Ramos (cell line): ENCODE measurements around the gene TEPSIN.

Experiments used
- in situ Hi-C: fragments of 300-500 bp; cut with MboI; formaldehyde crosslinking; loops from one replicate; pipeline ENCODE4 v1.14.3; 2022; ENCODE audit warnings: low sequenced_read_pairs; ENCODE audit not compliant: unreplicated experiment

The TEPSIN gene

GRCh38 chr17:81272616-81273015 is 33.8 kb upstream of the TEPSIN start:
- in situ Hi-C loops: loop anchor here (25.0 kb wide), 1 partner anchor 90 kb away; no protein-coding TSS in a partner anchor

- in situ Hi-C loops: loop anchor here (25.0 kb wide), 1 partner anchor 91 kb away; no protein-coding TSS in a partner anchor
These were observed 32.4 kb upstream of the TEPSIN start for GRCh38 chr17:81271226-81271625.

- in situ Hi-C loops: loop anchor here (25.0 kb wide), 1 partner anchor 92 kb away; no protein-coding TSS in a partner anchor
These were observed 31.4 kb upstream of the TEPSIN start for GRCh38 chr17:81270279-81270678.

- in situ Hi-C loops: loop anchor here (25.0 kb wide), 1 partner anchor 95 kb away; no protein-coding TSS in a partner anchor
These were observed 28.7 kb upstream of the TEPSIN start for GRCh38 chr17:81267390-81268067.

- in situ Hi-C loops: loop anchor here (25.0 kb wide), 1 partner anchor 97 kb away; no protein-coding TSS in a partner anchor
These were observed 26.7 kb upstream of the TEPSIN start for GRCh38 chr17:81265576-81265975.

- in situ Hi-C loops: loop anchor here (25.0 kb wide), 1 partner anchor 98 kb away; no protein-coding TSS in a partner anchor
These were observed 25.8 kb upstream of the TEPSIN start for GRCh38 chr17:81264640-81265039.

GRCh38 chr17:81263371-81264181 is 24.7 kb upstream of the TEPSIN start:
- in situ Hi-C loops: loop anchor here (25.0 kb wide), 1 partner anchor 99 kb away; no protein-coding TSS in a partner anchor

- in situ Hi-C loops: loop anchor here (25.0 kb wide), 1 partner anchor 101 kb away; no protein-coding TSS in a partner anchor
These were observed 22.9 kb upstream of the TEPSIN start for GRCh38 chr17:81261582-81262336.

GRCh38 chr17:81261096-81261495 is 22.2 kb upstream of the TEPSIN start:
- in situ Hi-C loops: loop anchor here (25.0 kb wide), 1 partner anchor 101 kb away; no protein-coding TSS in a partner anchor

GRCh38 chr17:81260641-81261040 is 21.8 kb upstream of the TEPSIN start:
- in situ Hi-C loops: loop anchor here (25.0 kb wide), 1 partner anchor 102 kb away; no protein-coding TSS in a partner anchor

GRCh38 chr17:81260171-81260570 is 21.3 kb upstream of the TEPSIN start:
- in situ Hi-C loops: loop anchor here (25.0 kb wide), 1 partner anchor 102 kb away; no protein-coding TSS in a partner anchor

- in situ Hi-C loops: loop anchor here (5.0 to 25.0 kb wide), 3 partner anchors 103 to 346 kb away; no protein-coding TSS in a partner anchor
These were observed 20.3 kb upstream of the TEPSIN start for GRCh38 chr17:81259058-81259605.

GRCh38 chr17:81258292-81258691 is 19.4 kb upstream of the TEPSIN start:
- in situ Hi-C loops: loop anchor here (5.0 to 25.0 kb wide), 3 partner anchors 104 to 347 kb away; no protein-coding TSS in a partner anchor

- in situ Hi-C loops: loop anchor here (5.0 to 25.0 kb wide), 3 partner anchors 105 to 347 kb away; no protein-coding TSS in a partner anchor
These were observed 18.7 kb upstream of the TEPSIN start for GRCh38 chr17:81257533-81257932.

GRCh38 chr17:81256616-81257015 is 17.8 kb upstream of the TEPSIN start:
- in situ Hi-C loops: loop anchor here (5.0 to 25.0 kb wide), 3 partner anchors 106 to 348 kb away; no protein-coding TSS in a partner anchor

- in situ Hi-C loops: loop anchor here (5.0 to 25.0 kb wide), 3 partner anchors 107 to 350 kb away; no protein-coding TSS in a partner anchor
These were observed 16.3 kb upstream of the TEPSIN start for GRCh38 chr17:81254955-81255717.

- in situ Hi-C loops: loop anchor here (10.0 to 25.0 kb wide), 2 partner anchors 109 to 351 kb away; no protein-coding TSS in a partner anchor
These were observed 14.7 kb upstream of the TEPSIN start for GRCh38 chr17:81253358-81254131.

- in situ Hi-C loops: loop anchor here (10.0 to 25.0 kb wide), 2 partner anchors 109 to 352 kb away; no protein-coding TSS in a partner anchor
These were observed 14.1 kb upstream of the TEPSIN start for GRCh38 chr17:81252987-81253329.
